ENCODE measurements around the gene NR6A1.

- TF ChIP-seq ARNTL (CRISPR knock-in tag; IDR thresholded peaks at IDR 0.05; ENCODE audit: borderline replicate concordance, low read depth) (no peak), CSRNP3 (CRISPR knock-in tag; IDR thresholded peaks at IDR 0.05) (no peak), OSR1 (CRISPR knock-in tag; IDR thresholded peaks at IDR 0.05) (no peak)
Observed at GRCh38 chr9:124721109-124721906, 49.8 kb downstream of the NR6A1 start.

Measured in SK-N-SH treated with all-trans-retinoic acid at 6 μM for 48 hours (cell line).